HepG2 (cell line): ENCODE measurements around the gene TRPM5. TPM values are rescaled to one million over a fixed set of nuclear protein-coding genes. Genes with fewer than 3 reads are reported as not detected.

Experiments
- ATAC-seq: fragments of 200-7000 bp; cut with Tn5 transposase; 3 replicates; pipeline ENCODE4 v1.9.1; 2020; ENCODE audit warnings: mild to moderate bottlenecking, moderate library complexity
- BruUV-seq: library from RNA; stranded (reverse); fragments of 400-500 nt; replicated peaks from 2 replicates; lab custom pipeline; 2021; lab: Mats Ljungman, UMichigan
- CTCF ChIA-PET: fragments of 300-600 bp; formaldehyde crosslinking; extraction: SDS; loops from one replicate; lab custom pipeline; 2021; ENCODE audit warnings: low total read pairs, inconsistent platforms, low intra/inter-chr PET ratio; lab: Yijun Ruan, JAX
- POLR2A ChIA-PET: fragments of 350-600 bp; sonication (Branson Sonifier 250); formaldehyde crosslinking; loops from one replicate; lab custom pipeline; 2020; ENCODE audit warnings: antibody characterized with exemption, inconsistent platforms; lab: Yijun Ruan, JAX
- DNase-seq: peaks from one replicate; pipeline ENCODE4 v3.0.0-alpha.2; 2015; ENCODE audit warnings: low spot score
- FAIRE-seq: peaks from 3 replicates; lab custom pipeline; 2011; peaks lifted over from hg19 to GRCh38; lab: Jason Lieb, UNC
- H2AFZ ChIP-seq: one replicate; pipeline ENCODE4 v1.6.1; 2011; ENCODE audit warnings: low read length, inconsistent platforms
- H3K27ac ChIP-seq: fragments of 300-600 bp; 3 replicates; pipeline ENCODE4 v1.8.0; 2011; ENCODE audit warnings: mixed run types, mild to moderate bottlenecking, mixed read lengths, low read length, inconsistent platforms; ENCODE audit not compliant: insufficient read depth; ENCODE audit errors: extremely low read length
- H3K27me3 ChIP-seq, 2 experiments: fragments of 200-600 bp in 1 of 2; 2 replicates in 1 of 2; 3 replicates in 1 of 2; pipeline versions ENCODE4 v1.6.0 to v1.8.0; 2011; ENCODE audit warnings: low read length in 2 of 2, mild to moderate bottlenecking in 2 of 2, moderate library complexity in 2 of 2, inconsistent platforms in 1 of 2; ENCODE audit not compliant: insufficient read depth in 2 of 2, control insufficient read depth in 1 of 2
- H3K36me3 ChIP-seq, 2 experiments: fragments of 200-600 bp in 1 of 2; replicated peaks in 1 of 2; 2 replicates in 1 of 2; 3 replicates in 1 of 2; pipeline versions ENCODE4 v1.5.1 to v1.8.0; 2011; ENCODE audit warnings: low read length in 2 of 2, inconsistent platforms in 1 of 2; ENCODE audit not compliant: insufficient read depth in 2 of 2, control insufficient read depth in 1 of 2
- H3K4me1 ChIP-seq: 2 replicates; pipeline ENCODE4 v1.5.1; 2012; ENCODE audit warnings: low read length, inconsistent platforms; ENCODE audit not compliant: insufficient read depth
- H3K4me2 ChIP-seq: 2 replicates; pipeline ENCODE4 v1.6.0; 2011; ENCODE audit warnings: low read depth, low read length, inconsistent platforms
- H3K4me3 ChIP-seq, 3 experiments: fragments of 200-600 bp in 1 of 3; sonication (generic), shearing (Covaris generic) in 1 of 3; replicated peaks in 1 of 3; 2 replicates each; pipeline ENCODE4 v1.5.1; 2011 to 2016; ENCODE audit warnings: low read length in 3 of 3, inconsistent platforms in 2 of 3, low read depth in 2 of 3, mild to moderate bottlenecking in 2 of 3, control low read depth in 1 of 3, mixed read lengths in 1 of 3; ENCODE audit not compliant: insufficient read depth in 1 of 3
- H3K79me2 ChIP-seq: one replicate; pipeline ENCODE4 v1.6.1; 2011; ENCODE audit warnings: low read length, inconsistent platforms; ENCODE audit not compliant: insufficient read depth
- H3K9ac ChIP-seq: 2 replicates; pipeline ENCODE4 v1.6.0; 2011; ENCODE audit warnings: mild to moderate bottlenecking, low read depth, low read length, inconsistent platforms; ENCODE audit not compliant: insufficient read depth
- H3K9me3 ChIP-seq: 2 replicates; pipeline ENCODE4 v1.5.1; 2012; ENCODE audit warnings: mild to moderate bottlenecking, low read length
- H4K20me1 ChIP-seq: 2 replicates; pipeline ENCODE4 v1.6.0; 2011; ENCODE audit warnings: inconsistent platforms, mild to moderate bottlenecking, low read length, moderate library complexity; ENCODE audit not compliant: insufficient read depth
- CCDC6 ChIP-seq: sonication (generic); formaldehyde crosslinking; IDR thresholded peaks from 2 replicates; pipeline ENCODE4 v1.8.1; 2022; ENCODE audit warnings: mild to moderate bottlenecking, missing genetic modification reagents, moderate library complexity
- FOXK1 ChIP-seq: sonication (generic); formaldehyde crosslinking; IDR thresholded peaks from 2 replicates; pipeline ENCODE4 v1.4.0; 2020; ENCODE audit warnings: low read depth, missing genetic modification reagents, borderline replicate concordance
- HES4 ChIP-seq: sonication (generic); formaldehyde crosslinking; IDR thresholded peaks from 2 replicates; pipeline ENCODE4 v1.9.0; 2021; ENCODE audit warnings: mild to moderate bottlenecking, missing genetic modification reagents, borderline replicate concordance
- PHF20 ChIP-seq: sonication (generic); formaldehyde crosslinking; IDR thresholded peaks from 2 replicates; pipeline ENCODE4 v1.5.0; 2020; ENCODE audit warnings: mild to moderate bottlenecking, missing genetic modification reagents
- ZBTB38 ChIP-seq: sonication (generic); formaldehyde crosslinking; IDR thresholded peaks from 2 replicates; pipeline ENCODE4 v1.5.1; 2020; ENCODE audit warnings: mild to moderate bottlenecking, missing genetic modification reagents
- ZNF564 ChIP-seq: sonication (generic); formaldehyde crosslinking; IDR thresholded peaks from 2 replicates; pipeline ENCODE4 v1.8.1; 2023; ENCODE audit warnings: mild to moderate bottlenecking, missing genetic modification reagents
- ZNF629 ChIP-seq: sonication (generic); formaldehyde crosslinking; conservative IDR thresholded peaks from 2 replicates; pipeline ENCODE4 v1.5.0; 2020; ENCODE audit warnings: missing genetic modification reagents
- WGBS: methylation state at CpG from one replicate; pipeline ENCODE4 v1.1.6; 2017; ENCODE audit warnings: low lambda C conversion rate; 5-methylcytosine and 5-hydroxymethylcytosine counted together
- in situ Hi-C: cut with HindIII; loops from 2 replicates; pipeline ENCODE4 v1.10.0; 2017; ENCODE audit warnings: low pct_unique_long_range_greater_than_20kb; ENCODE audit not compliant: extremely low pct_ligation_motif_present
- intact Hi-C: fragments of 100-400 bp; cut with micrococcal nuclease; formaldehyde crosslinking; loops from one replicate; pipeline ENCODE4 v1.10.0; 2022; ENCODE audit not compliant: unreplicated experiment
- polyA plus RNA-seq, 8 experiments: library from polyadenylated mRNA; depleted of rRNA in 3 of 8; stranded (reverse) in 7 of 8; unstranded in 1 of 8; fragments of >200 nt; fragmentation: Illumina TruSeq in 4 of 8; extraction: Trizol in 4 of 8; gene quantifications; 2 replicates each; pipeline versions ENCODE4 v1.2.1 to v1.2.3, GENCODE V29; 2011 to 2016; ENCODE audit warnings: low read depth in 4 of 8, missing spikeins in 1 of 8, mixed read lengths in 1 of 8; ENCODE audit not compliant: insufficient read depth in 1 of 8
- total RNA-seq, 5 experiments: library from RNA; depleted of rRNA; stranded (reverse); fragments of >200 nt; fragmentation: Illumina TruSeq; extraction: Trizol; gene quantifications; 2 replicates each; pipeline ENCODE4 v1.2.3, GENCODE V29; 2016; ENCODE audit warnings: low read depth in 1 of 5
- TF ChIP-seq, protein P1 (sequence below): sonication (generic); formaldehyde crosslinking; IDR thresholded peaks from 2 replicates; pipeline ENCODE4 v1.4.0; 2020; ENCODE audit warnings: mild to moderate bottlenecking, low read depth, missing genetic modification reagents
- TF ChIP-seq, protein P2 (sequence below): sonication (generic); formaldehyde crosslinking; IDR thresholded peaks from 2 replicates; pipeline ENCODE4 v1.4.0; 2020; ENCODE audit warnings: missing genetic modification reagents
- TF ChIP-seq, protein P3 (sequence below): sonication (generic); formaldehyde crosslinking; IDR thresholded peaks from 2 replicates; pipeline ENCODE4 v1.9.0; 2021; ENCODE audit warnings: missing genetic modification reagents, mild to moderate bottlenecking, borderline replicate concordance
- TF ChIP-seq, protein P4 (sequence below): sonication (generic); formaldehyde crosslinking; IDR thresholded peaks from 2 replicates; pipeline ENCODE4 v1.4.0; 2020; ENCODE audit warnings: mild to moderate bottlenecking, missing genetic modification reagents

TRPM5 gene
- total and polyA plus RNA-seq, 2 of the 13 experiments (the other 11 are each of a cell fraction or from before 2014, with no cell fraction given): 0.12 TPM; not detected in 1

DNA sequence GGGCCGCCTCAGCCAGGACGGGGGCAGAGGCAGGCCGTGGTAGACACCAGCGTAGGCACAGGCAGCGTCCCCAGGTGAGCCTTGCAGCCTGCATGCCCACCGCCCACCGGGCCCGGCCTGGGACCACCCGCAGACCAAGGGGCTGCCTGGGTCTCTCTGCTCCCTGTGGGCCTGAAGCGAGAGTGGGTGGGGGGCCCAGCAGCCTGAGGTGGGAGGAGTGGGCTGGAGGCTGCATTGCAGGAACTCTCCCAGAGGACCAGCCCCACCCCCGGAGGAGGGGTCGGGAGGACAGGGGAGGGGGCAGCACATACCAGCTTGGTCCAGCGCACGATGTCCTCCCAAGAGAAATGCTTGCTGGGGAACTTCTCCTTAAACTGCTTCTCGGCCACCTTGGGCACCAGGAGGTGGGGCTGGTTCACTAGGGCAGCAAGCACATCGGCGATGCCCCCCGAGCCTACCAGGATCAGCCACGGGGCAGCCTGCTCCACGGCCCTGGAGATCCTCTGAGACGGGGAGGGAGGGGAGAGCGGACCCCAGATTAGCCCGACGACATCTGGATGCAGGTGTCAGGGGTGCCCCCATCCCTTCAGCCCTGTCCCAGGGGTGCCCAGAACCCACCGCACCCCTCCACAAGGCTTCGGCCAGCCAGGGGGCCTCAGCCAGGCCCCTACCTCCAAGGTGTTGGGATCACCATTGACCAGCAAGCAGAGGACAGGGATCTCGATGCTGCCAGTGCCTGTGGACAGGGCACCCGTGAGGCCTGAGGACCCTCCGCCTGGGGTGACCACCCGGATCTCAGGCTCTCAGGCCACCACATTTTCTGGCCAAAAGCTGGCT is 26.2 kb downstream of the TRPM5 start:
- H3K4me1 ChIP-seq: peaks cover 17% of the 10 kb centered on the region
- POLR2A ChIA-PET: no interaction called here
- WGBS: 36% methylated on average over 4 of the region's 30 CpGs
- H3K9me3 ChIP-seq: no peaks in the 10 kb centered on the region
- no peaks in the 10 kb centered on the region for H4K20me1 ChIP-seq
- 0 out of 2 replicates have a peak, but pooled peaks have one; percentile 34 for TF ChIP-seq HES4 (CRISPR knock-in tag)
- no peak for TF ChIP-seq ZNF564
- TF ChIP-seq, protein P1, sequence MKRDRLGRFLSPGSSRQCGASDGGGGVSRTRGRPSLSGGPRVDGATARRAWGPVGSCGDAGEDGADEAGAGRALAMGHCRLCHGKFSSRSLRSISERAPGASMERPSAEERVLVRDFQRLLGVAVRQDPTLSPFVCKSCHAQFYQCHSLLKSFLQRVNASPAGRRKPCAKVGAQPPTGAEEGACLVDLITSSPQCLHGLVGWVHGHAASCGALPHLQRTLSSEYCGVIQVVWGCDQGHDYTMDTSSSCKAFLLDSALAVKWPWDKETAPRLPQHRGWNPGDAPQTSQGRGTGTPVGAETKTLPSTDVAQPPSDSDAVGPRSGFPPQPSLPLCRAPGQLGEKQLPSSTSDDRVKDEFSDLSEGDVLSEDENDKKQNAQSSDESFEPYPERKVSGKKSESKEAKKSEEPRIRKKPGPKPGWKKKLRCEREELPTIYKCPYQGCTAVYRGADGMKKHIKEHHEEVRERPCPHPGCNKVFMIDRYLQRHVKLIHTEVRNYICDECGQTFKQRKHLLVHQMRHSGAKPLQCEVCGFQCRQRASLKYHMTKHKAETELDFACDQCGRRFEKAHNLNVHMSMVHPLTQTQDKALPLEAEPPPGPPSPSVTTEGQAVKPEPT: no peak
- no peak for TF ChIP-seq CCDC6 (CRISPR knock-in tag)
- no peak overlapping the region for H3K4me3 ChIP-seq
- peaks cover 5 to 12% of the 10 kb centered on the region in 2 experiments; a peak in 3 of 5 replicates for H3K27me3 ChIP-seq
- no peak overlapping the region for H2AFZ ChIP-seq
- DNase-seq (no peak), FAIRE-seq (no peak), ATAC-seq (no peak)
- no peaks in the 10 kb centered on the region for H3K36me3 ChIP-seq
- no peak overlapping the region for H3K9ac ChIP-seq
- in situ Hi-C loops (loop anchor here (5.0 kb wide), 2 partner anchors 106 to 216 kb away; no protein-coding TSS in a partner anchor), intact Hi-C loops (no loop called here)
- CTCF ChIA-PET: interaction anchor here (3.6 kb wide), 1 partner anchor 113 kb away, joined by 87 read pairs; no protein-coding TSS in a partner anchor
- no peak overlapping the region for H3K4me2 ChIP-seq
- no peaks in the 10 kb centered on the region for H3K79me2 ChIP-seq
- BruUV-seq: no TSS peak
- no peak overlapping the region for H3K27ac ChIP-seq

DNA sequence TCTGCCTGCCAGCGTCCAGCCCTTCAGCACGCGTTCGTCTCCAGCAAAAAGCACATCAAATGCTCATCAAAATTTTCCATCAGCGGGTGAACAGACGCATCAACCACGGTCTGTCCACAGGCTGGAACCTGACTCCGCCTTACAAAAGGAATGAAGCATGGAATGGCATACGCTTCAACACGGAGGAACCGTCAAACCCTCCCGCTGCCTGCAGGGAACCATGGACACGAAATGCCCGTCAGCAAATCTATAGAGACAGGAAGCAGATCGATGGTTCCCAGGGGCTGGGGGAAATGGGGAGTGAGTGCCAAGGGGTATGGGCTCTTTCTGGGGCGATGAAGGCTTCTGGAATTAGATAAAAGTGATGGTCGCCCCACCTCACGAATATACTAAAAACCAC is 27.5 kb downstream of the TRPM5 start:
- in situ Hi-C loops: loop anchor here (5.0 kb wide), 2 partner anchors 104 to 214 kb away; no protein-coding TSS in a partner anchor
- ATAC-seq: no peak
- no peak overlapping the region for H3K4me3 ChIP-seq
- TF ChIP-seq, protein P2, sequence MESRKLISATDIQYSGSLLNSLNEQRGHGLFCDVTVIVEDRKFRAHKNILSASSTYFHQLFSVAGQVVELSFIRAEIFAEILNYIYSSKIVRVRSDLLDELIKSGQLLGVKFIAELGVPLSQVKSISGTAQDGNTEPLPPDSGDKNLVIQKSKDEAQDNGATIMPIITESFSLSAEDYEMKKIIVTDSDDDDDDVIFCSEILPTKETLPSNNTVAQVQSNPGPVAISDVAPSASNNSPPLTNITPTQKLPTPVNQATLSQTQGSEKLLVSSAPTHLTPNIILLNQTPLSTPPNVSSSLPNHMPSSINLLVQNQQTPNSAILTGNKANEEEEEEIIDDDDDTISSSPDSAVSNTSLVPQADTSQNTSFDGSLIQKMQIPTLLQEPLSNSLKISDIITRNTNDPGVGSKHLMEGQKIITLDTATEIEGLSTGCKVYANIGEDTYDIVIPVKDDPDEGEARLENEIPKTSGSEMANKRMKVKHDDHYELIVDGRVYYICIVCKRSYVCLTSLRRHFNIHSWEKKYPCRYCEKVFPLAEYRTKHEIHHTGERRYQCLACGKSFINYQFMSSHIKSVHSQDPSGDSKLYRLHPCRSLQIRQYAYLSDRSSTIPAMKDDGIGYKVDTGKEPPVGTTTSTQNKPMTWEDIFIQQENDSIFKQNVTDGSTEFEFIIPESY (CRISPR knock-in tag): peak; percentile 86
- TF ChIP-seq, protein P3, sequence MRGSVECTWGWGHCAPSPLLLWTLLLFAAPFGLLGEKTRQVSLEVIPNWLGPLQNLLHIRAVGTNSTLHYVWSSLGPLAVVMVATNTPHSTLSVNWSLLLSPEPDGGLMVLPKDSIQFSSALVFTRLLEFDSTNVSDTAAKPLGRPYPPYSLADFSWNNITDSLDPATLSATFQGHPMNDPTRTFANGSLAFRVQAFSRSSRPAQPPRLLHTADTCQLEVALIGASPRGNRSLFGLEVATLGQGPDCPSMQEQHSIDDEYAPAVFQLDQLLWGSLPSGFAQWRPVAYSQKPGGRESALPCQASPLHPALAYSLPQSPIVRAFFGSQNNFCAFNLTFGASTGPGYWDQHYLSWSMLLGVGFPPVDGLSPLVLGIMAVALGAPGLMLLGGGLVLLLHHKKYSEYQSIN (CRISPR knock-in tag): no peak
- TF ChIP-seq ZBTB38 (peak; percentile 19; the same call in 1 of the 2 replicates), FOXK1 (CRISPR knock-in tag) (no peak), PHF20 (CRISPR knock-in tag) (no peak), ZNF629 (no peak)
- TF ChIP-seq, protein P4, sequence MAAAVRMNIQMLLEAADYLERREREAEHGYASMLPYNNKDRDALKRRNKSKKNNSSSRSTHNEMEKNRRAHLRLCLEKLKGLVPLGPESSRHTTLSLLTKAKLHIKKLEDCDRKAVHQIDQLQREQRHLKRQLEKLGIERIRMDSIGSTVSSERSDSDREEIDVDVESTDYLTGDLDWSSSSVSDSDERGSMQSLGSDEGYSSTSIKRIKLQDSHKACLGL (CRISPR knock-in tag): no peak

More for the DNA sequence above, 27.5 kb downstream of the TRPM5 start:
- no TSS peak for BruUV-seq
- Histone ChIP-seq H3K27me3 (peaks cover 1 to 5% of the 10 kb centered on the region in 2 experiments; a peak in 1 of 5 replicates), H3K9me3 (no peaks in the 10 kb centered on the region), H4K20me1 (no peaks in the 10 kb centered on the region), H3K9ac (no peak overlapping the region), H3K4me2 (no peak overlapping the region), H3K27ac (no peak overlapping the region), H3K4me1 (peaks cover 30% of the 10 kb centered on the region), H3K79me2 (no peaks in the 10 kb centered on the region), H3K36me3 (no peaks in the 10 kb centered on the region), H2AFZ (no peak overlapping the region)
- WGBS: 72% methylated on average over 16 of the region's 18 CpGs
- POLR2A ChIA-PET: no interaction called here
- FAIRE-seq: no peak
- CTCF ChIA-PET: interaction anchor here (1.6 kb wide), 1 partner anchor 111 kb away, joined by 3 read pairs; no protein-coding TSS in a partner anchor
- intact Hi-C loops: no loop called here
- DNase-seq: no peak
